K562 (cell line): ENCODE results near the gene ATXN3. TPM values are rescaled to one million over a fixed set of nuclear protein-coding genes. Genes with fewer than 3 reads are reported as not detected.

Experiments used
- ATAC-seq: fragments of 200-7000 bp; cut with Tn5 transposase; 3 replicates; pipeline ENCODE4 v1.9.1; 2020; ENCODE audit warnings: moderate library complexity
- BruUV-seq: library from RNA; stranded (reverse); fragments of 400-500 nt; replicated peaks from 2 replicates; lab custom pipeline; 2021; lab: Mats Ljungman, UMichigan
- CTCF ChIA-PET: fragments of 300-600 bp; formaldehyde crosslinking; extraction: SDS; loops from one replicate; lab custom pipeline; 2021; ENCODE audit warnings: low intra/inter-chr PET ratio; lab: Yijun Ruan, JAX
- POLR2A ChIA-PET: fragments of 300-600, 350-650 bp; sonication (Branson Sonifier 250); formaldehyde crosslinking; extraction: SDS; loops from one replicate; lab custom pipeline; 2021; ENCODE audit warnings: antibody characterized with exemption, inconsistent platforms; lab: Yijun Ruan, JAX
- DNase-seq, 4 experiments: peaks; one replicate each; pipeline versions ENCODE4 v3.0.0 to v3.0.0-alpha.2; 2011 to 2018; ENCODE audit warnings: low spot score in 3 of 4, mixed read lengths in 3 of 4; ENCODE audit errors: extremely low read depth in 1 of 4
- FAIRE-seq: peaks from 2 replicates; lab custom pipeline; 2011; peaks lifted over from hg19 to GRCh38; lab: Jason Lieb, UNC
- H2AFZ ChIP-seq: 2 replicates; pipeline ENCODE4 v1.6.0; 2011; ENCODE audit warnings: low read depth, low read length, control low read depth, inconsistent platforms
- H3K27ac ChIP-seq: fragments of 200-600 bp; 3 replicates; pipeline ENCODE4 v1.8.0; 2011; ENCODE audit warnings: low read depth, mild to moderate bottlenecking, control low read depth, inconsistent platforms, low read length, moderate library complexity, mixed read lengths; ENCODE audit errors: extremely low read depth
- H3K27me3 ChIP-seq, 2 experiments: fragments of 300-600 bp in 1 of 2; 2 replicates in 1 of 2; 3 replicates in 1 of 2; pipeline versions ENCODE4 v1.6.0 to v1.8.0; 2011; ENCODE audit warnings: inconsistent platforms in 2 of 2, low read length in 2 of 2, mild to moderate bottlenecking in 1 of 2, mixed read lengths in 1 of 2, moderate library complexity in 1 of 2; ENCODE audit not compliant: control insufficient read depth in 2 of 2, insufficient read depth in 2 of 2
- H3K36me3 ChIP-seq: fragments of 300-600 bp; 3 replicates; pipeline ENCODE4 v1.8.0; 2011; ENCODE audit warnings: mild to moderate bottlenecking, low read length, inconsistent platforms; ENCODE audit not compliant: control insufficient read depth, insufficient read depth
- H3K4me1 ChIP-seq, 2 experiments: fragments of 200-600 bp in 1 of 2; replicated peaks in 1 of 2; 2 replicates in 1 of 2; 3 replicates in 1 of 2; pipeline versions ENCODE4 v1.5.1 to v1.8.0; 2011; ENCODE audit warnings: inconsistent platforms in 2 of 2, low read length in 2 of 2, mild to moderate bottlenecking in 1 of 2, mixed read lengths in 1 of 2, moderate library complexity in 1 of 2; ENCODE audit not compliant: control insufficient read depth in 2 of 2, insufficient read depth in 2 of 2
- H3K4me2 ChIP-seq: 2 replicates; pipeline ENCODE4 v1.6.1; 2011; ENCODE audit warnings: low read length, control low read depth, inconsistent platforms, mixed read lengths; ENCODE audit not compliant: insufficient read depth
- H3K4me3 ChIP-seq: fragments of 200-600 bp; sonication (generic), shearing (Covaris generic); 2 replicates; pipeline ENCODE4 v1.5.1; 2016; ENCODE audit warnings: control low read depth, inconsistent platforms
- H3K79me2 ChIP-seq: fragments of 200-600 bp; 3 replicates; pipeline ENCODE4 v1.8.0; 2011; ENCODE audit warnings: low read length, inconsistent platforms; ENCODE audit not compliant: control insufficient read depth, insufficient read depth
- H3K9ac ChIP-seq, 2 experiments: 2 replicates each; pipeline versions ENCODE4 v1.6.0 to v1.6.1; 2011; ENCODE audit warnings: low read depth in 2 of 2, low read length in 2 of 2, control low read depth in 1 of 2, inconsistent platforms in 1 of 2, mild to moderate bottlenecking in 1 of 2, mixed read lengths in 1 of 2; ENCODE audit not compliant: insufficient read depth in 1 of 2
- H3K9me1 ChIP-seq: one replicate; pipeline ENCODE4 v1.6.0; 2011; ENCODE audit warnings: inconsistent platforms, mild to moderate bottlenecking, low read length, moderate library complexity; ENCODE audit not compliant: control insufficient read depth, insufficient read depth
- H3K9me3 ChIP-seq: replicated peaks from 2 replicates; pipeline ENCODE4 v1.5.1; 2011; ENCODE audit warnings: low read depth, low read length, inconsistent platforms; ENCODE audit not compliant: control insufficient read depth, insufficient read depth
- H4K20me1 ChIP-seq: replicated peaks from 2 replicates; pipeline ENCODE4 v1.6.1; 2011; ENCODE audit warnings: low read length, inconsistent platforms, mixed read lengths; ENCODE audit not compliant: control insufficient read depth, insufficient read depth
- CHD1 ChIP-seq: fragments of 200-600 bp; sonication (generic); IDR thresholded peaks from one replicate; pipeline ENCODE4 v1.6.1; 2012; ENCODE audit warnings: mild to moderate bottlenecking, moderate library complexity, low read length, inconsistent platforms
- FOS ChIP-seq: IDR thresholded peaks from 3 replicates; pipeline ENCODE4 v1.6.1; 2011; ENCODE audit not compliant: insufficient read length; ENCODE audit errors: extremely low read depth
- GATA2 ChIP-seq: sonication (generic); formaldehyde crosslinking; IDR thresholded peaks from 2 replicates; pipeline ENCODE4 v1.4.0; 2020; ENCODE audit warnings: mild to moderate bottlenecking, missing genetic modification reagents
- GATAD2B ChIP-seq: fragments of 450-650 bp; IDR thresholded peaks from 2 replicates; pipeline ENCODE4 v1.6.1; 2017; ENCODE audit warnings: mild to moderate bottlenecking, borderline replicate concordance
- HDGF ChIP-seq: fragments of 450-650 bp; IDR thresholded peaks from 2 replicates; pipeline ENCODE4 v1.6.1; 2016
- L3MBTL2 ChIP-seq: fragments of 450-650 bp; IDR thresholded peaks from 2 replicates; pipeline ENCODE4 v1.6.1; 2016; ENCODE audit warnings: mild to moderate bottlenecking, moderate library complexity
- MEF2D ChIP-seq: conservative IDR thresholded peaks from 2 replicates; pipeline ENCODE4 v1.6.1; 2016; ENCODE audit warnings: low read depth, missing genetic modification characterization, missing compliant biosample characterization
- NFE2 ChIP-seq: IDR thresholded peaks from 2 replicates; pipeline ENCODE4 v1.6.1; 2014; ENCODE audit warnings: antibody characterized with exemption, low read depth
- NFRKB ChIP-seq: fragments of 450-650 bp; IDR thresholded peaks from 2 replicates; pipeline ENCODE4 v1.6.1; 2016; ENCODE audit warnings: low read depth
- NR4A1 ChIP-seq, 2 experiments: fragments of 250-450 bp in 1 of 2; fragments of 450-650 bp in 1 of 2; sonication (Bioruptor Pico) in 1 of 2; IDR thresholded peaks; 2 replicates each; pipeline versions ENCODE4 v1.4.0 to v1.6.1; 2016 to 2020; ENCODE audit warnings: mild to moderate bottlenecking in 2 of 2, missing compliant biosample characterization in 1 of 2, missing genetic modification characterization in 1 of 2, moderate library complexity in 1 of 2
- PHB ChIP-seq: fragments of 250-450 bp; sonication (Bioruptor Pico); IDR thresholded peaks from 2 replicates; pipeline ENCODE4 v1.5.0; 2021
- TFAM ChIP-seq: fragments of 250-450 bp; sonication (Bioruptor Pico); conservative IDR thresholded peaks from 2 replicates; pipeline ENCODE4 v1.5.0; 2021; ENCODE audit warnings: mild to moderate bottlenecking, moderate library complexity
- ZBTB8A ChIP-seq: fragments of 450-650 bp; IDR thresholded peaks from 2 replicates; pipeline ENCODE4 v1.6.1; 2018; ENCODE audit warnings: mild to moderate bottlenecking, moderate library complexity; ENCODE audit not compliant: partially characterized antibody
- ZNF263 ChIP-seq: sonication (generic); formaldehyde crosslinking; IDR thresholded peaks from 2 replicates; pipeline ENCODE4 v1.8.0; 2022; ENCODE audit warnings: mild to moderate bottlenecking, missing genetic modification reagents, borderline replicate concordance
- ZNF589 ChIP-seq: fragments of 200-800 bp; sonication (Bioruptor generic); IDR thresholded peaks from 2 replicates; pipeline ENCODE4 v1.6.1; 2016; ENCODE audit warnings: low read depth, missing genetic modification characterization, missing compliant biosample characterization
- ZNF699 ChIP-seq: fragments of 250-450 bp; sonication (Bioruptor Pico); IDR thresholded peaks from 2 replicates; pipeline ENCODE4 v1.8.0; 2021; ENCODE audit warnings: mild to moderate bottlenecking, moderate library complexity; ENCODE audit not compliant: insufficient replicate concordance
- ZNF707 ChIP-seq: fragments of 250-450 bp; sonication (Bioruptor Pico); conservative IDR thresholded peaks from 2 replicates; pipeline ENCODE4 v1.8.0; 2022; ENCODE audit warnings: inconsistent platforms, mild to moderate bottlenecking, moderate library complexity
- WGBS: fragments of 100-300 bp; shearing (Covaris generic); methylation state at CpG from one replicate; pipeline ENCODE4 v1.1.6; 2016; ENCODE audit warnings: low coverage, mixed read lengths; ENCODE audit not compliant: insufficient coverage; ENCODE audit errors: missing lambda C conversion rate; 5-methylcytosine and 5-hydroxymethylcytosine counted together
- in situ Hi-C: fragments of 300-500 bp; cut with MboI; formaldehyde crosslinking; loops from 4 replicates; pipeline ENCODE4 v1.15.0; 2018; ENCODE audit warnings: inconsistent platforms, mixed read lengths
- intact Hi-C: fragments of 100-400 bp; cut with micrococcal nuclease; formaldehyde crosslinking; loops from 2 replicates; pipeline ENCODE4 v1.14.2; 2022
- polyA plus RNA-seq, 8 experiments: library from polyadenylated mRNA; depleted of rRNA in 4 of 8; stranded (reverse) in 5 of 8; unstranded in 3 of 8; fragments of >200 nt; fragmentation: Nextera tagmentation in 2 of 8; fragmentation: Illumina TruSeq in 1 of 8; extraction: Ambion mirVana in 2 of 8; extraction: Trizol in 1 of 8; gene quantifications; 2 replicates each; pipeline versions ENCODE4 v1.2.1 to v1.2.3, GENCODE V29; 2011 to 2014; ENCODE audit warnings: inconsistent platforms in 1 of 8, missing spikeins in 1 of 8
- total RNA-seq, 7 experiments: library from RNA; depleted of rRNA in 6 of 7; stranded (reverse); fragments of >200 nt in 6 of 7; fragmentation: Illumina TruSeq in 2 of 7; extraction: Trizol in 2 of 7; gene quantifications; 2 replicates each; pipeline versions ENCODE4 v1.2.1 to v1.2.3, GENCODE V29; 2011 to 2021; ENCODE audit warnings: low replicate concordance in 1 of 7
- TF ChIP-seq, protein P1 (sequence below): fragments of 450-650 bp; formaldehyde crosslinking; IDR thresholded peaks from 2 replicates; pipeline ENCODE4 v1.4.0; 2020; ENCODE audit warnings: mild to moderate bottlenecking
- TF ChIP-seq, protein P2 (sequence below), 2 experiments: IDR thresholded peaks; 2 replicates each; pipeline ENCODE4 v1.6.1; 2011; ENCODE audit warnings: borderline replicate concordance in 1 of 2, control low read depth in 1 of 2, low read depth in 1 of 2, low read length in 1 of 2, mild to moderate bottlenecking in 1 of 2, mixed read lengths in 1 of 2, moderate library complexity in 1 of 2; ENCODE audit not compliant: insufficient read depth in 1 of 2, insufficient read length in 1 of 2, poor library complexity in 1 of 2, severe bottlenecking in 1 of 2; ENCODE audit errors: extremely low read depth in 1 of 2
- TF ChIP-seq, protein P3 (sequence below): fragments of 250-450 bp; sonication (Bioruptor Pico); IDR thresholded peaks from 2 replicates; pipeline ENCODE4 v1.5.0; 2021; ENCODE audit warnings: mild to moderate bottlenecking, borderline replicate concordance

Gene ATXN3
- total and polyA plus RNA-seq, 9 of the 15 experiments (the other 6 are each of a cell fraction or from before 2014, with no cell fraction given), result 11.3 to 25.0 (median 14.6) TPM

DNA sequence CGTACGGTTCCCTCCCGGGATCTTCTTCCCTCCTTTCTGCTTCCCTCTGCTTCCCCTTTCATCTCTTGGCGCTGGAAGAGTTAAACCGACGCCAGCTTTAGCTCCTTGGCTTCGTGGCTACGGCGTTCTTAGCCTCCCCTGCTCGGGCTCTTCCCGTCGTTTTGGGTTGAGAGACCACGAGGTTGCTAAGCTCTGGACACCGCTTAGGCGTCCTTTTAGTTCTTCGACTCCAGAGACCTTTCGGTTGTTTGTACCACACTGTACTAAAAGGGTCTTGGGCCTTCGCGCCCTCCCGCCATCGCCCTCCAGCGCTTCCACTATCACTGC lies 15.9 kb upstream of the ATXN3 start:
- BruUV-seq, result no TSS peak
- Histone ChIP-seq H3K79me2 (peaks cover 60% of the 10 kb centered on the region), H3K27ac (peak overlapping the region; percentile 99), H4K20me1 (no peaks in the 10 kb centered on the region), H3K9me3 (no peaks in the 10 kb centered on the region), H3K36me3 (peaks cover 58% of the 10 kb centered on the region), H2AFZ (peak overlapping the region; percentile 99), H3K27me3 (no peaks in the 10 kb centered on the region), H3K9me1 (no peaks in the 10 kb centered on the region), H3K9ac (peak overlapping the region; percentile 99 to 100), H3K4me2 (peak overlapping the region; percentile 93), H3K4me1 (peaks cover 10 to 12% of the 10 kb centered on the region in 2 experiments; a peak in 4 of 5 replicates), H3K4me3 (peak overlapping the region; percentile 95)
- ATAC-seq, result peak; percentile 47
- no peak for FAIRE-seq
- ChIA-PET CTCF (no interaction called here), POLR2A (interaction anchor here (0.7 to 4.1 kb wide), 6 partner anchors 11 to 172 kb away, joined by 4 to 47 read pairs (median 10); partner anchors contain the start of genes ATXN3 and TRIP11)
- intact Hi-C loops, result no loop called here
- in situ Hi-C loops, result no loop called here
- WGBS, result 0% methylated on average over 13 of the region's 22 CpGs
- DNase-seq, result peak in 2 of 4 experiments; percentile 14 to 26
- TF ChIP-seq L3MBTL2, result peak; percentile 39; the same call in 1 of the 2 replicates
- TF ChIP-seq MEF2D (tag), result no peak
- TF ChIP-seq, protein P1, sequence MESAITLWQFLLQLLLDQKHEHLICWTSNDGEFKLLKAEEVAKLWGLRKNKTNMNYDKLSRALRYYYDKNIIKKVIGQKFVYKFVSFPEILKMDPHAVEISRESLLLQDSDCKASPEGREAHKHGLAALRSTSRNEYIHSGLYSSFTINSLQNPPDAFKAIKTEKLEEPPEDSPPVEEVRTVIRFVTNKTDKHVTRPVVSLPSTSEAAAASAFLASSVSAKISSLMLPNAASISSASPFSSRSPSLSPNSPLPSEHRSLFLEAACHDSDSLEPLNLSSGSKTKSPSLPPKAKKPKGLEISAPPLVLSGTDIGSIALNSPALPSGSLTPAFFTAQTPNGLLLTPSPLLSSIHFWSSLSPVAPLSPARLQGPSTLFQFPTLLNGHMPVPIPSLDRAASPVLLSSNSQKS (CRISPR knock-in tag), result no peak
- TF ChIP-seq, protein P2, sequence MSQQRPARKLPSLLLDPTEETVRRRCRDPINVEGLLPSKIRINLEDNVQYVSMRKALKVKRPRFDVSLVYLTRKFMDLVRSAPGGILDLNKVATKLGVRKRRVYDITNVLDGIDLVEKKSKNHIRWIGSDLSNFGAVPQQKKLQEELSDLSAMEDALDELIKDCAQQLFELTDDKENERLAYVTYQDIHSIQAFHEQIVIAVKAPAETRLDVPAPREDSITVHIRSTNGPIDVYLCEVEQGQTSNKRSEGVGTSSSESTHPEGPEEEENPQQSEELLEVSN (IDR thresholded peaks at IDR 0.05; ENCODE audit: borderline replicate concordance in 1 of 2, extremely low read depth in 1 of 2, insufficient read depth in 1 of 2, insufficient read length in 1 of 2, low read depth in 1 of 2, low read length in 1 of 2, poor library complexity in 1 of 2, severe bottlenecking in 1 of 2), result peak in 1 of 2 experiments; percentile 10
- no peak for TF ChIP-seq ZNF263
- peak; percentile 76 for TF ChIP-seq CHD1
- TF ChIP-seq PHB (CRISPR knock-in tag), result no peak
- no peak for TF ChIP-seq ZNF589 (CRISPR knock-in tag)
- TF ChIP-seq FOS, result no peak
- TF ChIP-seq ZBTB8A, result no peak
- TF ChIP-seq GATA2 (CRISPR knock-in tag), result no peak
- no peak for TF ChIP-seq GATAD2B
- TF ChIP-seq ZNF699 (CRISPR knock-in tag), result no peak
- TF ChIP-seq, protein P3, sequence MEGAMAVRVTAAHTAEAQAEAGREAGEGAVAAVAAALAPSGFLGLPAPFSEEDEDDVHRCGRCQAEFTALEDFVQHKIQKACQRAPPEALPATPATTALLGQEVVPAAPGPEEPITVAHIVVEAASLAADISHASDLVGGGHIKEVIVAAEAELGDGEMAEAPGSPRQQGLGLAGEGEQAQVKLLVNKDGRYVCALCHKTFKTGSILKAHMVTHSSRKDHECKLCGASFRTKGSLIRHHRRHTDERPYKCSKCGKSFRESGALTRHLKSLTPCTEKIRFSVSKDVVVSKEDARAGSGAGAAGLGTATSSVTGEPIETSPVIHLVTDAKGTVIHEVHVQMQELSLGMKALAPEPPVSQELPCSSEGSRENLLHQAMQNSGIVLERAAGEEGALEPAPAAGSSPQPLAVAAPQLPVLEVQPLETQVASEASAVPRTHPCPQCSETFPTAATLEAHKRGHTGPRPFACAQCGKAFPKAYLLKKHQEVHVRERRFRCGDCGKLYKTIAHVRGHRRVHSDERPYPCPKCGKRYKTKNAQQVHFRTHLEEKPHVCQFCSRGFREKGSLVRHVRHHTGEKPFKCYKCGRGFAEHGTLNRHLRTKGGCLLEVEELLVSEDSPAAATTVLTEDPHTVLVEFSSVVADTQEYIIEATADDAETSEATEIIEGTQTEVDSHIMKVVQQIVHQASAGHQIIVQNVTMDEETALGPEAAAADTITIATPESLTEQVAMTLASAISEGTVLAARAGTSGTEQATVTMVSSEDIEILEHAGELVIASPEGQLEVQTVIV (CRISPR knock-in tag), result no peak
- TF ChIP-seq ZNF707, result no peak
- TF ChIP-seq HDGF, result no peak
- no peak for TF ChIP-seq TFAM (CRISPR knock-in tag)
- no peak for TF ChIP-seq NR4A1 (CRISPR knock-in tag; IDR thresholded peaks at IDR 0.05)
- TF ChIP-seq NR4A1 (tag; IDR thresholded peaks at IDR 0.05), result no peak
- no peak for TF ChIP-seq NFRKB
- no peak for TF ChIP-seq NFE2
